H1 (cell line): Measurements from ENCODE around the gene PSKH1. TPM values are rescaled to one million over a fixed set of nuclear protein-coding genes. Genes with fewer than 3 reads are reported as not detected.

ENCODE experiments used
- CTCF ChIA-PET: fragments of 300-600 bp; sonication (Branson Sonifier 250); formaldehyde crosslinking; loops from one replicate; lab custom pipeline; 2021; ENCODE audit not compliant: partially characterized antibody; lab: Charles Lee
- POLR2A ChIA-PET: fragments of 300-600 bp; sonication (Branson Sonifier 250); formaldehyde crosslinking; loops from one replicate; lab custom pipeline; 2021; ENCODE audit warnings: inconsistent platforms; ENCODE audit not compliant: partially characterized antibody; lab: Charles Lee
- DNase-seq, 2 experiments: peaks; one replicate each; pipeline versions ENCODE4 v3.0.0 to v3.0.0-alpha.2; 2010 to 2022; ENCODE audit warnings: low spot score in 2 of 2, low read depth in 1 of 2, mixed read lengths in 1 of 2
- FAIRE-seq: peaks from 2 replicates; lab custom pipeline; 2011; peaks lifted over from hg19 to GRCh38; lab: Jason Lieb, UNC
- H2AFZ ChIP-seq: 2 replicates; pipeline ENCODE4 v1.8.1; 2012; ENCODE audit warnings: low read length, inconsistent platforms
- H2AK5ac ChIP-seq: 2 replicates; pipeline ENCODE4 v1.6.1; 2013; ENCODE audit warnings: low read depth, low read length
- H2BK120ac ChIP-seq: replicated peaks from 2 replicates; pipeline ENCODE3; 2013; ENCODE audit warnings: low read depth, low read length, inconsistent platforms
- H2BK12ac ChIP-seq: 2 replicates; pipeline ENCODE4 v1.6.1; 2013; ENCODE audit warnings: low read depth, low read length
- H2BK15ac ChIP-seq: 2 replicates; pipeline ENCODE4 v1.6.1; 2013; ENCODE audit warnings: low read length
- H2BK20ac ChIP-seq: 2 replicates; pipeline ENCODE4 v1.6.1; 2013; ENCODE audit warnings: low read length
- H2BK5ac ChIP-seq: 2 replicates; pipeline ENCODE4 v1.6.1; 2013; ENCODE audit warnings: low read depth, low read length
- H3K14ac ChIP-seq: 2 replicates; pipeline ENCODE4 v1.6.1; 2013; ENCODE audit warnings: inconsistent platforms; ENCODE audit not compliant: insufficient read length
- H3K18ac ChIP-seq: 2 replicates; pipeline ENCODE4 v1.6.1; 2013; ENCODE audit warnings: low read length; ENCODE audit errors: extremely low read depth
- H3K23ac ChIP-seq: 2 replicates; pipeline ENCODE4 v1.6.1; 2013; ENCODE audit warnings: inconsistent platforms; ENCODE audit not compliant: insufficient read length
- H3K23me2 ChIP-seq: 2 replicates; pipeline ENCODE4 v1.6.1; 2013; ENCODE audit warnings: low read depth, low read length
- H3K27ac ChIP-seq: 2 replicates; pipeline ENCODE4 v1.6.1; 2011; ENCODE audit warnings: low read depth, low read length, inconsistent platforms
- H3K27me3 ChIP-seq, 4 experiments: replicated peaks in 1 of 4; 1 replicate in 1 of 4; 2 replicates in 3 of 4; pipeline versions ENCODE4 v1.6.1 to v1.8.1; 2011 to 2013; ENCODE audit warnings: low read length in 3 of 4, mild to moderate bottlenecking in 3 of 4, inconsistent platforms in 2 of 4, mixed read lengths in 2 of 4, moderate library complexity in 1 of 4; ENCODE audit not compliant: control insufficient read depth in 3 of 4, insufficient read depth in 3 of 4; ENCODE audit errors: extremely low read depth in 1 of 4
- H3K36me3 ChIP-seq, 4 experiments: 2 replicates each; pipeline versions ENCODE4 v1.6.1 to v1.8.1; 2011 to 2013; ENCODE audit warnings: mild to moderate bottlenecking in 4 of 4, low read length in 3 of 4, moderate library complexity in 2 of 4, control low read depth in 1 of 4, inconsistent platforms in 1 of 4; ENCODE audit not compliant: insufficient read depth in 4 of 4, control insufficient read depth in 2 of 4
- H3K4ac ChIP-seq: replicated peaks from 2 replicates; pipeline ENCODE3; 2013; ENCODE audit warnings: low read length, low read depth, mixed read lengths, inconsistent platforms; ENCODE audit not compliant: insufficient read length
- H3K4me1 ChIP-seq, 4 experiments: replicated peaks in 1 of 4; 1 replicate in 1 of 4; 2 replicates in 3 of 4; pipeline versions ENCODE4 v1.6.1 to v1.8.1; 2011 to 2013; ENCODE audit warnings: low read length in 3 of 4, inconsistent platforms in 2 of 4, mixed read lengths in 1 of 4; ENCODE audit not compliant: insufficient read depth in 4 of 4, control insufficient read depth in 3 of 4
- H3K4me2 ChIP-seq, 2 experiments: 2 replicates each; pipeline versions ENCODE4 v1.6.1 to v1.8.1; 2011 to 2013; ENCODE audit warnings: low read depth in 2 of 2, low read length in 2 of 2, control low read depth in 1 of 2, inconsistent platforms in 1 of 2, mild to moderate bottlenecking in 1 of 2; ENCODE audit not compliant: insufficient read depth in 1 of 2
- H3K4me3 ChIP-seq, 4 experiments: fragments of 200-600, 300-600 bp in 1 of 4; sonication (generic), shearing (Covaris generic), sonication (Bioruptor Twin) in 1 of 4; 2 replicates each; pipeline versions ENCODE4 v1.5.1 to v1.8.1; 2011 to 2016; ENCODE audit warnings: low read length in 4 of 4, low read depth in 3 of 4, control low read depth in 2 of 4, inconsistent platforms in 2 of 4, mild to moderate bottlenecking in 2 of 4, mixed read lengths in 1 of 4, moderate library complexity in 1 of 4; ENCODE audit not compliant: insufficient read depth in 2 of 4; ENCODE audit errors: extremely low read depth in 1 of 4
- H3K56ac ChIP-seq: replicated peaks from 2 replicates; pipeline ENCODE3; 2013; ENCODE audit warnings: low read depth, mild to moderate bottlenecking, mixed read lengths, low read length, inconsistent platforms; ENCODE audit not compliant: insufficient read length
- H3K79me1 ChIP-seq: 2 replicates; pipeline ENCODE4 v1.6.1; 2013; ENCODE audit warnings: low read depth, low read length, control low read depth
- H3K79me2 ChIP-seq, 2 experiments: 2 replicates each; pipeline versions ENCODE4 v1.6.1 to v1.8.1; 2012 to 2013; ENCODE audit warnings: low read length in 2 of 2, mild to moderate bottlenecking in 2 of 2, inconsistent platforms in 1 of 2; ENCODE audit not compliant: insufficient read depth in 2 of 2, control insufficient read depth in 1 of 2
- H3K9ac ChIP-seq, 4 experiments: replicated peaks in 1 of 4; 1 replicate in 1 of 4; 2 replicates in 3 of 4; pipeline versions ENCODE4 v1.6.1 to v1.8.1; 2011 to 2013; ENCODE audit warnings: low read depth in 3 of 4, low read length in 3 of 4, control low read depth in 2 of 4, mild to moderate bottlenecking in 2 of 4, moderate library complexity in 2 of 4, inconsistent platforms in 1 of 4; ENCODE audit errors: extremely low read depth in 1 of 4
- H3K9me3 ChIP-seq, 2 experiments: 2 replicates each; pipeline versions ENCODE4 v1.6.1 to v1.8.1; 2012 to 2013; ENCODE audit warnings: mild to moderate bottlenecking in 2 of 2, moderate library complexity in 2 of 2, control low read depth in 1 of 2, inconsistent platforms in 1 of 2, low read depth in 1 of 2, low read length in 1 of 2, mixed read lengths in 1 of 2; ENCODE audit not compliant: insufficient read depth in 2 of 2
- H4K20me1 ChIP-seq, 2 experiments: replicated peaks in 1 of 2; 2 replicates each; pipeline versions ENCODE3 to v1.8.1; 2011 to 2013; ENCODE audit warnings: inconsistent platforms in 2 of 2, low read length in 2 of 2, mild to moderate bottlenecking in 1 of 2; ENCODE audit not compliant: insufficient read depth in 2 of 2, control insufficient read depth in 1 of 2
- H4K5ac ChIP-seq: 2 replicates; pipeline ENCODE4 v1.6.1; 2013; ENCODE audit warnings: low read length, low read depth, mixed read lengths, inconsistent platforms; ENCODE audit not compliant: insufficient read length
- H4K8ac ChIP-seq: 2 replicates; pipeline ENCODE4 v1.8.0; 2013; ENCODE audit warnings: mild to moderate bottlenecking, moderate library complexity, low read length, inconsistent platforms; ENCODE audit not compliant: insufficient read depth; ENCODE audit errors: extremely low read depth
- H4K91ac ChIP-seq: replicated peaks from 2 replicates; pipeline ENCODE3; 2013; ENCODE audit warnings: low read length, mixed read lengths, inconsistent platforms; ENCODE audit not compliant: insufficient read length
- GTF2F1 ChIP-seq: IDR thresholded peaks from 2 replicates; pipeline ENCODE4 v1.6.1; 2012; ENCODE audit warnings: low read depth, low read length, improper control_type of control experiment, borderline replicate concordance
- JUND ChIP-seq: IDR thresholded peaks from 2 replicates; pipeline ENCODE4 v1.6.1; 2011; ENCODE audit warnings: mild to moderate bottlenecking, improper control_type of control experiment, low read length
- POLR2A ChIP-seq, 2 experiments: IDR thresholded peaks; 1 replicate in 1 of 2; 2 replicates in 1 of 2; pipeline ENCODE4 v1.6.1; 2011; ENCODE audit warnings: low read depth in 2 of 2, low read length in 2 of 2, mild to moderate bottlenecking in 2 of 2; ENCODE audit errors: control extremely low read depth in 1 of 2
- POLR2AphosphoS5 ChIP-seq: IDR thresholded peaks from 2 replicates; pipeline ENCODE4 v1.6.1; 2011; ENCODE audit warnings: low read depth, low read length
- SIN3A ChIP-seq, 2 experiments: IDR thresholded peaks in 1 of 2; conservative IDR thresholded peaks in 1 of 2; 2 replicates each; pipeline ENCODE4 v1.6.1; 2011 to 2012; ENCODE audit warnings: low read length in 2 of 2, improper control_type of control experiment in 1 of 2, low read depth in 1 of 2, mild to moderate bottlenecking in 1 of 2
- WGBS, 2 experiments: shearing (Covaris generic) in 1 of 2; methylation state at CpG; one replicate each; pipeline versions ENCODE4 v1.1.6 to v1.1.7; 2013 to 2015; ENCODE audit warnings: low lambda C conversion rate in 2 of 2, mixed read lengths in 2 of 2, inconsistent platforms in 1 of 2, low coverage in 1 of 2, missing lambda C conversion rate in 1 of 2; ENCODE audit not compliant: insufficient replicate concordance in 2 of 2, insufficient coverage in 1 of 2, insufficient read length in 1 of 2; ENCODE audit errors: extremely low coverage in 1 of 2, missing lambda C conversion rate in 1 of 2; 5-methylcytosine and 5-hydroxymethylcytosine counted together
- polyA plus RNA-seq, 7 experiments: library from polyadenylated mRNA; depleted of rRNA in 3 of 7; stranded (reverse) in 5 of 7; unstranded in 2 of 7; fragments of >200 nt in 5 of 7; fragments of 200-250 nt in 2 of 7; gene quantifications; 1 replicate in 5 of 7; 2 replicates in 1 of 7; 4 replicates in 1 of 7; pipeline versions ENCODE4 v1.2.1 to v1.2.3, GENCODE V29; 2011 to 2013; ENCODE audit warnings: missing spikeins in 2 of 7, mixed read lengths in 2 of 7
- total RNA-seq: library from RNA; stranded (reverse); fragmentation: NEBNext Ultra II Directional; extraction: Animal tissue kit (Norgen Biotek cat#: 25700); gene quantifications from 2 replicates; pipeline ENCODE4 v1.2.1, GENCODE V29; 2021

The PSKH1 gene
- total and polyA plus RNA-seq, 2 of the 8 experiments (the other 6 are each of a cell fraction or from before 2014, with no cell fraction given) = 24.8 to 51.0 TPM

DNA sequence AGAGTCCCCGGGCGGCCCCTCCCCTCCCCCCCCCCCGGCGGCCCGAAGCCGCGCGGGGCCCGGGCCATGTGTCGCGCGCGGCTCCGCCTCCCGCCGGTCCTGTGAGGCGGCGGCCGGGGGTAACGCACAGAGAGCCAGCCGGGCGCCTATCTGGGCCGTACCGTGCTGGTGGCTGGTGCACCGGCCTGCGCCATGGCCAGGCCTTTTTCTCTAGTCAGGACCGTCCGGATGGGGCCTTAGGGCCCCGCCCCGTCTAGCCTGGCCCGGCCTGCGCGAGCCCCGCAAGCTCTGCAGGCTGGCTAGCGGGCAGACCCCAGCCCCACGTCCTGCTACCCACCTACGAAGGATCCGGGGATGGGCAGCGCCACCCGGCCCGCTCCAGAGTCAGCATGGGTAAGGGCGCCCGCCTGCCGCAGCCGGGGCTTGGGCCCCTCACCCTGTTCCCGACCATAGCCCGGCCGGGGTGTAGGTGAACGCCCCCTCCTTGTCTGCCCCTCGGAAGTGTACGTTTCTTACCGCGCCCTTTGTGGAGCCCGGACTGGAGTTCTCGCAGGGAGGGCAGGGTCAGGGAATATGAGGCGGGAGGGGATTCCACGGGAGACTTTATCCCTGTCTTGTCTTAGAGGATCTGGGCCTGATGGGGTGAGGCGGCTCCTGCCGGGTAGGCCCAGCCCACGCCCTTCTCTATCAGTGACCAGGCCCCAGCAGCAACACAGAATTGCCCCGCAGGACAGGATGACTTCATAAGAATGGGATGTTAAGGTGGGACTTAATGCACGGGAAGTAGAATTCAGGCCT, 45.8 kb upstream of the PSKH1 start, which contains the start of gene CENPT:
CENPT (minus strand) TSS at position 630 of the 798 bp plus-strand sequence. CDS start 13,834 bp downstream, outside the sequence.
- DNase-seq (peak in 1 of 2 experiments; percentile 69), FAIRE-seq (no peak)
- H4K20me1 ChIP-seq = peaks cover 19 to 26% of the 10 kb centered on the region in 2 experiments

More for the DNA sequence above, 45.8 kb upstream of the PSKH1 start, which contains the start of gene CENPT:
- peak within 1 kb of the TSS; percentile 91 to 95 (median 93) for H3K4me3 ChIP-seq
- TF ChIP-seq JUND (peak; percentile 10; the same call in 1 of the 2 replicates), SIN3A (conservative IDR thresholded peaks at IDR 0.05 in 1 of 2, IDR thresholded peaks at IDR 0.05 in 1 of 2; ENCODE audit: low read depth in 1 of 2, low read length in 2 of 2) (no peak), POLR2A (IDR thresholded peaks at IDR 0.05; ENCODE audit: control extremely low read depth in 1 of 2, low read depth in 2 of 2, low read length in 2 of 2) (peak in 1 of 2 experiments; percentile 19; a peak in 1 of 3 replicates), GTF2F1 (no peak), POLR2AphosphoS5 (0 out of 2 replicates have a peak, but pooled peaks have one; percentile 49)
- CTCF ChIA-PET = interaction anchor here (1.3 to 10.2 kb wide), 6 partner anchors 10 to 184 kb away, joined by 3 to 123 read pairs (median 6); partner anchors contain the start of gene NRN1L
- H2BK120ac ChIP-seq = no peak within 1 kb of the TSS
- WGBS, 2 experiments = 3% methylated on average over 26 of the region's 62 CpGs; no CpG with 5 or more reads in 1 of the 2 experiments
- peak within 1 kb of the TSS; percentile 58 for H4K5ac ChIP-seq
- H3K18ac ChIP-seq = peak within 1 kb of the TSS; percentile 60; the same call in 1 of the 2 replicates
- H2BK5ac ChIP-seq = peak within 1 kb of the TSS; percentile 75; the same call in 1 of the 2 replicates
- H3K27ac ChIP-seq = peak within 1 kb of the TSS; percentile 84
- no peaks in the 10 kb centered on the region for H3K9me3 ChIP-seq
- H2AK5ac ChIP-seq = no peak within 1 kb of the TSS
- peak within 1 kb of the TSS; percentile 90 to 94 for H3K4me2 ChIP-seq
- peaks cover 0 to 4% (median 0%) of the 10 kb centered on the region in 4 experiments; a peak in 2 of 8 replicates for H3K36me3 ChIP-seq
- H2BK20ac ChIP-seq = no peak within 1 kb of the TSS
- H3K56ac ChIP-seq = peak within 1 kb of the TSS; percentile 83
- H3K4me1 ChIP-seq = peaks cover 6 to 27% (median 14%) of the 10 kb centered on the region in 4 experiments
- peak within 1 kb of the TSS; percentile 80 for H3K4ac ChIP-seq
- no peaks in the 10 kb centered on the region for H3K27me3 ChIP-seq
- H2AFZ ChIP-seq = no peak within 1 kb of the TSS
- H3K23ac ChIP-seq = no peak within 1 kb of the TSS
- peaks cover 21% of the 10 kb centered on the region for H3K23me2 ChIP-seq
- H4K91ac ChIP-seq = no peak within 1 kb of the TSS
- no peak within 1 kb of the TSS for H3K14ac ChIP-seq
- H3K79me1 ChIP-seq = peaks cover 14% of the 10 kb centered on the region
- H4K8ac ChIP-seq = peak within 1 kb of the TSS; percentile 95
- POLR2A ChIA-PET = interaction anchor here (0.6 to 11.7 kb wide), 13 partner anchors 10 to 350 kb away, joined by 3 to 100 read pairs (median 5); partner anchors contain the start of gene EDC4
- H3K9ac ChIP-seq = peak within 1 kb of the TSS; percentile 78 to 96 (median 92)
- H2BK12ac ChIP-seq = no peak within 1 kb of the TSS
- H3K79me2 ChIP-seq = peaks cover 18 to 75% of the 10 kb centered on the region in 2 experiments
- H2BK15ac ChIP-seq = no peak within 1 kb of the TSS
